ENCODE results near the gene OARD1.
A peak's percentile ranks its signal among the peaks of the same experiment; 100 is the strongest.

Gene OARD1

GRCh38 chr6:41046084-41046483, 26.1 kb downstream of the OARD1 start:
- no peak overlapping the region for H3K4ac ChIP-seq (ENCODE audit: low read depth in 1 of 2, low read length in 2 of 2)
- H3K27ac ChIP-seq (ENCODE audit: low read length, poor library complexity, severe bottlenecking), result no peak overlapping the region
- H3K4me1 ChIP-seq (ENCODE audit: control insufficient read depth, insufficient read depth, low read depth, low read length), result peaks cover 14% of the 10 kb centered on the region
- no peak for DNase-seq
- H3K36me3 ChIP-seq (ENCODE audit: control insufficient read depth in 1 of 2, insufficient read depth in 2 of 2, low read depth in 1 of 2, low read length in 2 of 2), result no peaks in the 10 kb centered on the region
- H3K4me2 ChIP-seq (ENCODE audit: low read length, poor library complexity, severe bottlenecking), result no peak overlapping the region
- no peak overlapping the region for H3K9ac ChIP-seq (ENCODE audit: low read length)
- H3K4me3 ChIP-seq (ENCODE audit: insufficient read depth in 1 of 2, low read depth in 1 of 2, low read length in 2 of 2), result no peak overlapping the region
- H3K9me3 ChIP-seq (ENCODE audit: control insufficient read depth, low read length), result no peaks in the 10 kb centered on the region
- H2BK12ac ChIP-seq (ENCODE audit: low read length in 2 of 2), result no peak overlapping the region
- no peak overlapping the region for H2BK5ac ChIP-seq (ENCODE audit: low read depth, low read length, poor library complexity, severe bottlenecking)
- no peaks in the 10 kb centered on the region for H3K79me1 ChIP-seq (replicated peaks; ENCODE audit: low read length, poor library complexity, severe bottlenecking)
- H2AFZ ChIP-seq (ENCODE audit: low read depth, low read length), result no peak overlapping the region
- no peak overlapping the region for H3K18ac ChIP-seq (ENCODE audit: low read depth in 1 of 2, low read length in 2 of 2)
- no peak overlapping the region for H2BK120ac ChIP-seq (ENCODE audit: low read depth, low read length)
- no peak overlapping the region for H3K23ac ChIP-seq (ENCODE audit: low read length in 2 of 2)
- no peak overlapping the region for H4K8ac ChIP-seq (ENCODE audit: low read length)
- no peak overlapping the region for H2BK15ac ChIP-seq (ENCODE audit: low read depth, poor library complexity, severe bottlenecking)
- no peak overlapping the region for H2AK5ac ChIP-seq (ENCODE audit: low read length, severe bottlenecking)
- H4K91ac ChIP-seq (ENCODE audit: low read length), result no peak overlapping the region
- WGBS, result 91% methylated on average over 1 of the region's 1 CpG
- H3K14ac ChIP-seq (ENCODE audit: low read length in 2 of 2), result no peak overlapping the region
- H3K27me3 ChIP-seq (ENCODE audit: control insufficient read depth in 1 of 2, insufficient read depth in 1 of 2, low read length in 2 of 2), result peaks cover 0 to 4% of the 10 kb centered on the region in 2 experiments

- Histone ChIP-seq H3K4ac (ENCODE audit: low read depth in 1 of 2, low read length in 2 of 2) (no peak overlapping the region), H2AFZ (ENCODE audit: low read depth, low read length) (no peak overlapping the region), H3K4me1 (ENCODE audit: control insufficient read depth, insufficient read depth, low read depth, low read length) (peaks cover 18% of the 10 kb centered on the region), H3K36me3 (ENCODE audit: control insufficient read depth in 1 of 2, insufficient read depth in 2 of 2, low read depth in 1 of 2, low read length in 2 of 2) (no peaks in the 10 kb centered on the region), H2BK5ac (ENCODE audit: low read depth, low read length, poor library complexity, severe bottlenecking) (no peak overlapping the region), H3K9me3 (ENCODE audit: control insufficient read depth, low read length) (no peaks in the 10 kb centered on the region), H3K9ac (ENCODE audit: low read length) (no peak overlapping the region), H3K18ac (ENCODE audit: low read depth in 1 of 2, low read length in 2 of 2) (no peak overlapping the region), H2BK15ac (ENCODE audit: low read depth, poor library complexity, severe bottlenecking) (no peak overlapping the region), H3K23ac (ENCODE audit: low read length in 2 of 2) (no peak overlapping the region), H3K27me3 (ENCODE audit: control insufficient read depth in 1 of 2, insufficient read depth in 1 of 2, low read length in 2 of 2) (peaks cover 0 to 4% of the 10 kb centered on the region in 2 experiments), H3K14ac (ENCODE audit: low read length in 2 of 2) (no peak overlapping the region), H2BK120ac (ENCODE audit: low read depth, low read length) (no peak overlapping the region), H3K4me2 (ENCODE audit: low read length, poor library complexity, severe bottlenecking) (no peak overlapping the region), H2BK12ac (ENCODE audit: low read length in 2 of 2) (no peak overlapping the region), H2AK5ac (ENCODE audit: low read length, severe bottlenecking) (no peak overlapping the region), H3K27ac (ENCODE audit: low read length, poor library complexity, severe bottlenecking) (no peak overlapping the region), H3K79me1 (replicated peaks; ENCODE audit: low read length, poor library complexity, severe bottlenecking) (no peaks in the 10 kb centered on the region), H4K8ac (ENCODE audit: low read length) (no peak overlapping the region), H3K4me3 (ENCODE audit: insufficient read depth in 1 of 2, low read depth in 1 of 2, low read length in 2 of 2) (no peak overlapping the region), H4K91ac (ENCODE audit: low read length) (no peak overlapping the region)
- DNase-seq, result no peak
- 88% methylated on average over 3 of the region's 5 CpGs for WGBS
These were observed 26.5 kb downstream of the OARD1 start for GRCh38 chr6:41045664-41046063.

- H2AFZ ChIP-seq (ENCODE audit: low read depth, low read length), result no peak overlapping the region
- no peak overlapping the region for H2BK12ac ChIP-seq (ENCODE audit: low read length in 2 of 2)
- peak overlapping the region; percentile 68 for H2AK5ac ChIP-seq (ENCODE audit: low read length, severe bottlenecking)
- no peak overlapping the region for H3K14ac ChIP-seq (ENCODE audit: low read length in 2 of 2)
- H2BK5ac ChIP-seq (ENCODE audit: low read depth, low read length, poor library complexity, severe bottlenecking), result no peak overlapping the region
- no peak overlapping the region for H3K4ac ChIP-seq (ENCODE audit: low read depth in 1 of 2, low read length in 2 of 2)
- H4K8ac ChIP-seq (ENCODE audit: low read length), result peak overlapping the region; percentile 31
- DNase-seq, result no peak
- no peaks in the 10 kb centered on the region for H3K9me3 ChIP-seq (ENCODE audit: control insufficient read depth, low read length)
- WGBS, result 98% methylated on average over 3 of the region's 3 CpGs
- no peak overlapping the region for H4K91ac ChIP-seq (ENCODE audit: low read length)
- H2BK120ac ChIP-seq (ENCODE audit: low read depth, low read length), result no peak overlapping the region
- no peak overlapping the region for H3K4me3 ChIP-seq (ENCODE audit: insufficient read depth in 1 of 2, low read depth in 1 of 2, low read length in 2 of 2)
- no peak overlapping the region for H3K18ac ChIP-seq (ENCODE audit: low read depth in 1 of 2, low read length in 2 of 2)
- no peak overlapping the region for H2BK15ac ChIP-seq (ENCODE audit: low read depth, poor library complexity, severe bottlenecking)
- H3K36me3 ChIP-seq (ENCODE audit: control insufficient read depth in 1 of 2, insufficient read depth in 2 of 2, low read depth in 1 of 2, low read length in 2 of 2), result no peaks in the 10 kb centered on the region
- peaks cover 0 to 13% of the 10 kb centered on the region in 2 experiments for H3K27me3 ChIP-seq (ENCODE audit: control insufficient read depth in 1 of 2, insufficient read depth in 1 of 2, low read length in 2 of 2)
- no peak overlapping the region for H3K4me2 ChIP-seq (ENCODE audit: low read length, poor library complexity, severe bottlenecking)
- peaks cover 29% of the 10 kb centered on the region for H3K4me1 ChIP-seq (ENCODE audit: control insufficient read depth, insufficient read depth, low read depth, low read length)
- H3K9ac ChIP-seq (ENCODE audit: low read length), result no peak overlapping the region
- H3K79me1 ChIP-seq (replicated peaks; ENCODE audit: low read length, poor library complexity, severe bottlenecking), result no peaks in the 10 kb centered on the region
- no peak overlapping the region for H3K23ac ChIP-seq (ENCODE audit: low read length in 2 of 2)
- no peak overlapping the region for H3K27ac ChIP-seq (ENCODE audit: low read length, poor library complexity, severe bottlenecking)
These were observed 29.0 kb downstream of the OARD1 start for GRCh38 chr6:41043151-41043550.

- Histone ChIP-seq H3K4me1 (ENCODE audit: control insufficient read depth, insufficient read depth, low read depth, low read length) (peaks cover 30% of the 10 kb centered on the region), H2BK15ac (ENCODE audit: low read depth, poor library complexity, severe bottlenecking) (no peak within 1 kb of the TSS), H3K9ac (ENCODE audit: low read length) (no peak within 1 kb of the TSS), H3K4me2 (ENCODE audit: low read length, poor library complexity, severe bottlenecking) (no peak within 1 kb of the TSS), H4K91ac (ENCODE audit: low read length) (no peak within 1 kb of the TSS), H2AK5ac (ENCODE audit: low read length, severe bottlenecking) (peak within 1 kb of the TSS; percentile 68), H3K18ac (ENCODE audit: low read depth in 1 of 2, low read length in 2 of 2) (no peak within 1 kb of the TSS), H2BK120ac (ENCODE audit: low read depth, low read length) (no peak within 1 kb of the TSS), H3K4ac (ENCODE audit: low read depth in 1 of 2, low read length in 2 of 2) (no peak within 1 kb of the TSS), H3K36me3 (ENCODE audit: control insufficient read depth in 1 of 2, insufficient read depth in 2 of 2, low read depth in 1 of 2, low read length in 2 of 2) (no peaks in the 10 kb centered on the region), H4K8ac (ENCODE audit: low read length) (peak within 1 kb of the TSS; percentile 31), H2AFZ (ENCODE audit: low read depth, low read length) (no peak within 1 kb of the TSS), H3K9me3 (ENCODE audit: control insufficient read depth, low read length) (no peaks in the 10 kb centered on the region), H3K23ac (ENCODE audit: low read length in 2 of 2) (no peak within 1 kb of the TSS), H3K27ac (ENCODE audit: low read length, poor library complexity, severe bottlenecking) (no peak within 1 kb of the TSS), H3K14ac (ENCODE audit: low read length in 2 of 2) (no peak within 1 kb of the TSS), H3K4me3 (ENCODE audit: insufficient read depth in 1 of 2, low read depth in 1 of 2, low read length in 2 of 2) (no peak within 1 kb of the TSS), H2BK12ac (ENCODE audit: low read length in 2 of 2) (no peak within 1 kb of the TSS), H3K27me3 (ENCODE audit: control insufficient read depth in 1 of 2, insufficient read depth in 1 of 2, low read length in 2 of 2) (peaks cover 0 to 16% of the 10 kb centered on the region in 2 experiments), H3K79me1 (replicated peaks; ENCODE audit: low read length, poor library complexity, severe bottlenecking) (no peaks in the 10 kb centered on the region), H2BK5ac (ENCODE audit: low read depth, low read length, poor library complexity, severe bottlenecking) (no peak within 1 kb of the TSS)
- no peak for DNase-seq
- 77% methylated on average over 10 of the region's 10 CpGs for WGBS
These were observed 29.7 kb downstream of the OARD1 start, which contains the start of gene TSPO2 for GRCh38 chr6:41042226-41043055. Gene TSPO2, plus strand, starts transcription at chr6:41042467. Its CDS starts 519 bp downstream, at chr6:41042986.
